NCI-H526 treated with DMSO at 0.1 percent for 48 hours (cell line): ENCODE data around the gene NUDT22.
A peak's percentile ranks its signal among the peaks of the same experiment; 100 is the strongest.

ENCODE experiments used
- DNase-seq: peaks from one replicate; lab custom pipeline; 2025; lab: John Stamatoyannopoulos, UW

The NUDT22 gene

GRCh38 chr11:64207256-64208085, 18.6 kb upstream of the NUDT22 start:
- no peak for DNase-seq

GRCh38 chr11:64208086-64208795, 17.8 kb upstream of the NUDT22 start:
- DNase-seq = no peak

- DNase-seq = no peak
Measured at GRCh38 chr11:64208796-64209562, 17.1 kb upstream of the NUDT22 start.

GRCh38 chr11:64209563-64209843, 16.6 kb upstream of the NUDT22 start:
- no peak for DNase-seq

- DNase-seq = no peak
Measured at GRCh38 chr11:64210301-64211020, 15.6 kb upstream of the NUDT22 start.

- DNase-seq = no peak
Measured at GRCh38 chr11:64211181-64211872, 14.7 kb upstream of the NUDT22 start.

GRCh38 chr11:64216879-64217278, 9.2 kb upstream of the NUDT22 start:
- DNase-seq = no peak

GRCh38 chr11:64218628-64219353, 7.3 kb upstream of the NUDT22 start:
- DNase-seq = no peak

- DNase-seq = no peak
Measured at GRCh38 chr11:64219354-64219684, 6.8 kb upstream of the NUDT22 start.

GRCh38 chr11:64219755-64220154, 6.3 kb upstream of the NUDT22 start:
- no peak for DNase-seq

GRCh38 chr11:64220271-64220670, 5.8 kb upstream of the NUDT22 start:
- DNase-seq = no peak

- DNase-seq = no peak
Measured at GRCh38 chr11:64220798-64221197, 5.3 kb upstream of the NUDT22 start.

GRCh38 chr11:64222651-64223000, 3.4 kb upstream of the NUDT22 start:
- DNase-seq = no peak

- DNase-seq = no peak
Measured at GRCh38 chr11:64223001-64223651, 2.9 kb upstream of the NUDT22 start.

- DNase-seq = no peak
Measured at GRCh38 chr11:64224151-64224890, 1.8 kb upstream of the NUDT22 start.

GRCh38 chr11:64224891-64225607, 1.0 kb upstream of the NUDT22 start:
- DNase-seq = no peak

- peak; percentile 40 for DNase-seq
Measured at GRCh38 chr11:64226507-64227051, 505 bp downstream of the NUDT22 start.

GRCh38 chr11:64227405-64227956, 1.4 kb downstream of the NUDT22 start:
- DNase-seq = no peak
